Astrocyte (in vitro differentiated cells and primary cell): Measurements from ENCODE around the gene RPAIN.

Experiments used
- CTCF ChIP-seq: IDR thresholded peaks from 2 replicates; pipeline ENCODE4 v1.5.1; 2011; ENCODE audit warnings: low read depth, mild to moderate bottlenecking, inconsistent platforms, low read length, moderate library complexity; ENCODE audit not compliant: insufficient read depth
- EZH2 ChIP-seq: IDR thresholded peaks from 2 replicates; pipeline ENCODE4 v1.6.1; 2012; ENCODE audit warnings: mild to moderate bottlenecking, low read length, inconsistent platforms; ENCODE audit not compliant: insufficient read depth

- TF ChIP-seq CTCF (no peak), EZH2 (no peak)
Observed at GRCh38 chr17:5370411-5370810, 49.6 kb upstream of the RPAIN start.
